GM10266 (cell line): ENCODE data around the gene MED4.

Experiments used
- DNase-seq: peaks from one replicate; pipeline ENCODE4 v3.0.0; 2012; ENCODE audit errors: extremely low spot score
- TF ChIP-seq, protein P1 (sequence below): IDR thresholded peaks from 2 replicates; pipeline ENCODE4 v1.5.1; 2012; ENCODE audit warnings: mild to moderate bottlenecking, low read depth; ENCODE audit not compliant: control insufficient read depth, insufficient read depth; ENCODE audit errors: missing control alignments

Gene MED4

DNA sequence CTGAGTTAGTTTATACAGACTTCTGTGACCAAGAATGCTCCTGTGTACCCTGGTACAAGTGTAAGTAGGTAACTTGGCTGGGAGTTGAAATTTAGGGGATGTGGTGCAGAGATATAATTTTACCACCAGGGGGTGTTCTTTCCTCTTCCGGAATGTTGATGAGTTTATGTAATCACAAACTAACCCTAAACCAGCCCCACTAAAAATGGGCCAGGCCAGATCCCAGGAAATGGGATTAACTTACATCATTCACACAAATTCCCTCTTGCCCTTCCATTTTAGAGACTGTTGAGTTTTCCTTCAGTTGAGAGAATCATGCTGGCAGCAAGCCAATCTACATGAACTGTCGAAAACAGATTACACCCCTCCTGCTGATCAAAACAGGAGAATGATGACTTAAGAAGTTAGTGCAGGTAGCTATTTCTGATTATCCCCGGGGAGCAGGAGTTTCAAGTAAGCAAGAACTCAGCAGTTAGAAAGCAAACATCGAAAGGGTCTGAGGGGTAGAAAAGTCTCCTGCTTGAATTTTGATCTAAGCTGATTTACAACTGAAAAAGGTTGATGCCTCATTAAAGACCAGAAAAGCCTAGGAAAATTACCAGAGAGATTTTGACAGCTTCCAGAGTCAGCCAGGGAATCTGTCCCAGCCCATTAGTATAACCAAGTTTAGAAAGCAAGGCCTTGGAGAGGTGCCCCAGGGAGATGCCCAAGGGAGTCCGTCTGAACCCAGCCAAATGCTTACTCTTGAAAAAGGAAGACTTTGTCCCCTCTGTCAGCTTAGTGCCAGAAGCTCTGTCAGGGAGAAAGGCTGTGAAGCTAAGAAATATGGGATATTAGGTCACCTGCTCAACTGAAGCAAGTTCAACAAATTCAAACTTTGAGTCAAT lies 32.3 kb upstream of the MED4 start:
- DNase-seq, result peak; percentile 51

DNA sequence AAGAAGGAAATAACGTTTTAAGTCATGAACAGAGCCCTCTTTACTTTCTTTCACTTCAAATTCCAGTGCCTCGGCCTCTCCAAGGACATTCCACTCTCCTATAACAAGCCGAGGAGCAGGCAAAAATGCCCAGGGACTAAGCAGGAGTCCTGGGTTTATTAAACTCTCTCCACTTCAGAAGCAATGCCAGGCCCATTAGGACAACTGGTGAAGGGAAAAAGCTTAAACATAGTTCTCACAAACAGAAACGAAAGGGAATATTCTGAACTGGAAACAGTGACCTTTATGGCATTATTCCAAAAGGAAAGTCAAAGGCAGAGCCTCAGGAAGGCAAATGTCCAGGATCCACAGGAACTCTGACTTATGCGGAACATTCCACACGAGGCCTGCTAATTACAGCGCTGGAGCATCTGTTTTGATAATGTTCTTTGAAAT lies 30.9 kb upstream of the MED4 start:
- no peak for DNase-seq
- TF ChIP-seq, protein P1, sequence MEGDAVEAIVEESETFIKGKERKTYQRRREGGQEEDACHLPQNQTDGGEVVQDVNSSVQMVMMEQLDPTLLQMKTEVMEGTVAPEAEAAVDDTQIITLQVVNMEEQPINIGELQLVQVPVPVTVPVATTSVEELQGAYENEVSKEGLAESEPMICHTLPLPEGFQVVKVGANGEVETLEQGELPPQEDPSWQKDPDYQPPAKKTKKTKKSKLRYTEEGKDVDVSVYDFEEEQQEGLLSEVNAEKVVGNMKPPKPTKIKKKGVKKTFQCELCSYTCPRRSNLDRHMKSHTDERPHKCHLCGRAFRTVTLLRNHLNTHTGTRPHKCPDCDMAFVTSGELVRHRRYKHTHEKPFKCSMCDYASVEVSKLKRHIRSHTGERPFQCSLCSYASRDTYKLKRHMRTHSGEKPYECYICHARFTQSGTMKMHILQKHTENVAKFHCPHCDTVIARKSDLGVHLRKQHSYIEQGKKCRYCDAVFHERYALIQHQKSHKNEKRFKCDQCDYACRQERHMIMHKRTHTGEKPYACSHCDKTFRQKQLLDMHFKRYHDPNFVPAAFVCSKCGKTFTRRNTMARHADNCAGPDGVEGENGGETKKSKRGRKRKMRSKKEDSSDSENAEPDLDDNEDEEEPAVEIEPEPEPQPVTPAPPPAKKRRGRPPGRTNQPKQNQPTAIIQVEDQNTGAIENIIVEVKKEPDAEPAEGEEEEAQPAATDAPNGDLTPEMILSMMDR, result no peak

More for the DNA sequence above, 32.3 kb upstream of the MED4 start:
- TF ChIP-seq, protein P1, result peak; percentile 62

DNA sequence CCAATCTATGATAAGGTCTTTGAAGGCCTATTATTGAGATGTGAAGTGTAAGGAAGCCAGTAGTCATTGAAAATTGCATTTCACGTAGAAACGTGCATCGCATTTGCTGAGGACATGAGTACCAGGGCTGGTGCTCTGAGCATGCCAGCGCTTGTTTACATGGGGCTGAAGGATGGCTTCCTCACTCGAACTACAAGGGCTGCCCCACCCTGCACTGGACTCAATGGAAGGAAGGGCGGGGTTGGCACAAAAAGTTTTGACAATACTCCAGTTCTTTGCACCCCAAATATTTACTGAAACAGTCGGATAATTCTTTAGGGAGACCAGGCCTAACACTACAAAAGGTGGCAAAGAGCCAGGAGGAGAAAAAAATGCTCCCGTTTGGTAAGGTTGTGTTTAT lies 28.9 kb upstream of the MED4 start:
- no peak for DNase-seq
- TF ChIP-seq, protein P1, result no peak

DNA sequence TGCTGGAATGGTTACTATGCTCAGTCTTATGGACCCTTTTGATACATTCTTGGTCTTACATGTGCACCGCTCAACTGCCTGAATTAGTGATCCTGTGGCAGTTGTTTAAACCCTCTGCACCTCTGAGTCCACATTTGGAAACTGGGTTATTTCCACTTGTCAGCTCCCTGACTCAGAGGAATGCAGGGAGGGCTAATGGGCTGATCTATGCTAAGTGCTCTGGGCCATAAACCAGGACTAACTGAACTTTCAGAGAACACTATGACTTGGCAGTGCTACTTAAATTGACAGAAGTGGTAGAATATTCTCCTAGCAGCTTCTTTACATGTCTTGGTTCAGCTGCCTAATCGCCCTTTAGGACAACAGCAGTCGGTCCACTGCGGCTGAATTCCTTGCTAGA lies 26.8 kb upstream of the MED4 start:
- TF ChIP-seq, protein P1, result no peak
- DNase-seq, result no peak

DNA sequence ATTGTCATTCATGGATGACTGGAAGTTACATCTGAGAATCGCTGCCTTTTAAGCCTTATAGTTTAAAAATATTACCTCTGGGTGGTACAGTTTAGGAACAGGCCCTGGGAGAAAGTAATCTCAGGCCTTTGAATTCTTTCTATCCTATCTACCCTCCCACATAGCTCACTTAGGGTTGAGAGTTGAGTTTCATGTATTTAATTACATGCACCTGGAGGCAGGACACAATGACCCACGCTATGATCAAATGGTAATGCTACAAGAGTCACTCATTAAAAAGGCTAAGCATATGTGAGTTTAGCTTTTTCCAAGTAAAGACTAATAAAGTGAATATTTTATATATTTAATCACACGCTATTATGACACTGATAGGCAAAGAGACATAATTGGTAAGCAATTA lies 25.3 kb upstream of the MED4 start:
- TF ChIP-seq, protein P1, result no peak

DNA sequence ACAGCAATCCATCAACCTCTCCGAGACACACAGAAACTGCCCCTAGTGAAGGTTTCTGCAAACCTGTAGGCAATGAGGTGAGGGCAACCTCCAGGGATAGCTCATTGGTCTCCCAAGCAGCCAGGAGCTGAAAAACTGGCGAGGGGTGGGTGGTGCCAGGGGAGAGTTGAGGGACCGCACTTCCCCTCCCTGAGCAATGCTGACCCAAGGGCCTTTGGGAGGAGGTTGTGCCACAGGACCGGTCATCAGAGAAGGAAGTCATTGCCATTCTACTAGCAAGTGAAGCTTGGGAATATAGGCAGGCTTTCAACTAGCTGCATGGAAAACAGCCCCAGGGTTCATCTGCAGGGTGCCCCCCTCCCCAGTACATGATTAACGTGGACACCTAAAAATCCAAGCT lies 23.1 kb upstream of the MED4 start:
- TF ChIP-seq, protein P1, result no peak

More for the DNA sequence above, 25.3 kb upstream of the MED4 start:
- DNase-seq, result no peak

DNA sequence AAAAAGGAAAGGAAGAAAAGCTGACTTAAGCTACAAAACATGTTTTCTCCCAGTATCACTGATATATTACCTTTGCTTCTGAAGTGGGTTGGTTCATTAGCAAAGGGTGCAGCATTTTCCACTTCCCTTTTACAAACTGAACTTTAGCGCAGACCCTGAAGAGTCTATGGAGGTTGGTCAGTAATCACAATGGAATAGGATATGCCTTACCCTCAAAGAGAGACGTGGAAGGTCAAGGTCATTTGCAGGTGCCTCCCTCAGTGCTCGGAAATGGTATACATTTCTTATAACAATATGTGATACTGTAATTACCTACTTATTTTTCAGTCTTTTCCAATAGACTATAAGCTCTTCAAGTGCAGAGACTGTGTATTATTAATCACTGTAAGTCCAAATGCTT lies 21.9 kb upstream of the MED4 start:
- TF ChIP-seq, protein P1, result no peak
- DNase-seq, result no peak

More for the DNA sequence above, 23.1 kb upstream of the MED4 start:
- no peak for DNase-seq
